GM23338 (cell line): Measurements from ENCODE around the gene CNTN5. TPM values are rescaled to one million over a fixed set of nuclear protein-coding genes. Genes with fewer than 3 reads are reported as not detected.

ENCODE experiments used
- ATAC-seq: fragments of 200-7000 bp; cut with Tn5 transposase; 3 replicates; pipeline ENCODE4 v1.9.1; 2020
- DNase-seq: peaks from one replicate; pipeline ENCODE4 v3.0.0-alpha.2; 2015; ENCODE audit warnings: low spot score
- H2AFZ ChIP-seq: fragments of 200-600 bp; sonication (generic); 2 replicates; pipeline ENCODE4 v1.8.0; 2016; ENCODE audit warnings: antibody characterized with exemption, mild to moderate bottlenecking, moderate library complexity
- H3F3A ChIP-seq: fragments of 200-600 bp; sonication (generic); replicated peaks from 2 replicates; pipeline ENCODE4 v1.8.0; 2017; ENCODE audit warnings: antibody characterized with exemption, mixed run types, low read depth
- H3K27ac ChIP-seq: fragments of 200-600 bp; sonication (generic); 2 replicates; pipeline ENCODE4 v1.6.1; 2016; ENCODE audit warnings: low read depth
- H3K27me3 ChIP-seq: fragments of 200-600 bp; sonication (generic); 2 replicates; pipeline ENCODE4 v1.8.0; 2016; ENCODE audit warnings: mild to moderate bottlenecking, mixed run types, moderate library complexity; ENCODE audit not compliant: insufficient read depth
- H3K36me3 ChIP-seq: fragments of 200-600 bp; sonication (generic); 2 replicates; pipeline ENCODE4 v1.8.0; 2016; ENCODE audit warnings: mild to moderate bottlenecking; ENCODE audit not compliant: insufficient read depth
- H3K4me1 ChIP-seq: fragments of 200-600 bp; sonication (generic); 2 replicates; pipeline ENCODE4 v1.8.0; 2016; ENCODE audit warnings: mild to moderate bottlenecking, moderate library complexity; ENCODE audit not compliant: insufficient read depth
- H3K4me2 ChIP-seq: fragments of 200-600 bp; sonication (generic); 2 replicates; pipeline ENCODE4 v1.7.1; 2017; ENCODE audit warnings: mixed run types
- H3K4me3 ChIP-seq: fragments of 200-600 bp; sonication (generic); 2 replicates; pipeline ENCODE4 v1.6.1; 2016; ENCODE audit warnings: mixed run types
- H3K79me2 ChIP-seq: fragments of 200-600 bp; sonication (generic); replicated peaks from 2 replicates; pipeline ENCODE4 v1.8.0; 2017; ENCODE audit warnings: mild to moderate bottlenecking; ENCODE audit not compliant: insufficient read depth
- H3K9me2 ChIP-seq: fragments of 200-600 bp; sonication (generic); 2 replicates; pipeline ENCODE4 v1.8.0; 2017; ENCODE audit not compliant: insufficient read depth
- H4K20me1 ChIP-seq: fragments of 200-600 bp; sonication (generic); replicated peaks from 2 replicates; pipeline ENCODE4 v1.8.0; 2017; ENCODE audit warnings: mild to moderate bottlenecking; ENCODE audit not compliant: insufficient read depth
- H3K27ac Mint-ChIP-seq: 2 replicates; pipeline ENCODE4 v1.8.0; 2020; ENCODE audit warnings: inconsistent platforms, mild to moderate bottlenecking, moderate library complexity, mixed read lengths
- H3K27me3 Mint-ChIP-seq: 3 replicates; pipeline ENCODE4 v1.8.0; 2022; ENCODE audit warnings: low read depth, mild to moderate bottlenecking, moderate library complexity, mixed read lengths, inconsistent platforms; ENCODE audit not compliant: insufficient read depth, poor library complexity
- H3K36me3 Mint-ChIP-seq: 3 replicates; pipeline ENCODE4 v1.8.0; 2021; ENCODE audit warnings: low read depth, mild to moderate bottlenecking, inconsistent platforms, moderate library complexity, mixed read lengths
- H3K4me1 Mint-ChIP-seq: 3 replicates; pipeline ENCODE4 v1.8.0; 2020; ENCODE audit warnings: mild to moderate bottlenecking, inconsistent platforms, mixed read lengths
- H3K4me3 Mint-ChIP-seq: 3 replicates; pipeline ENCODE4 v1.8.0; 2021; ENCODE audit warnings: moderate library complexity, mild to moderate bottlenecking, inconsistent platforms, mixed read lengths
- H3K9me3 Mint-ChIP-seq: 3 replicates; pipeline ENCODE4 v1.8.0; 2020; ENCODE audit warnings: moderate library complexity, mild to moderate bottlenecking, inconsistent platforms, mixed read lengths
- CREB1 ChIP-seq: fragments of 250-450 bp; sonication (Bioruptor Pico); IDR thresholded peaks from 2 replicates; pipeline ENCODE4 v1.5.0; 2020; ENCODE audit warnings: low read depth, mild to moderate bottlenecking, moderate library complexity
- CTCF ChIP-seq, 2 experiments: fragments of 200-600 bp in 1 of 2; sonication (generic) in 1 of 2; conservative IDR thresholded peaks; 2 replicates each; pipeline versions ENCODE4 v1.5.1 to v1.6.1; 2016 to 2017; ENCODE audit warnings: antibody characterized with exemption in 2 of 2, low read depth in 2 of 2, mild to moderate bottlenecking in 2 of 2, moderate library complexity in 1 of 2
- ETS1 ChIP-seq: IDR thresholded peaks from 2 replicates; pipeline ENCODE4 v1.6.1; 2016; ENCODE audit warnings: antibody characterized with exemption
- EZH2 ChIP-seq: fragments of 200-600 bp; sonication (generic); IDR thresholded peaks from one replicate; pipeline ENCODE4 v1.8.0; 2017; ENCODE audit warnings: antibody characterized with exemption, mild to moderate bottlenecking, low read depth; ENCODE audit not compliant: unreplicated experiment
- EZH2phosphoT487 ChIP-seq: fragments of 200-600 bp; sonication (generic); IDR thresholded peaks from one replicate; pipeline ENCODE4 v1.8.1; 2018; ENCODE audit warnings: antibody characterized with exemption; ENCODE audit not compliant: unreplicated experiment
- JUNB ChIP-seq: IDR thresholded peaks from one replicate; pipeline ENCODE4 v1.6.1; 2016; ENCODE audit warnings: antibody characterized with exemption; ENCODE audit not compliant: unreplicated experiment
- NANOG ChIP-seq: IDR thresholded peaks from 2 replicates; pipeline ENCODE4 v1.6.1; 2016; ENCODE audit warnings: antibody characterized with exemption, borderline replicate concordance
- POLR2AphosphoS5 ChIP-seq: IDR thresholded peaks from 2 replicates; pipeline ENCODE4 v1.6.1; 2016; ENCODE audit warnings: antibody characterized with exemption, low read depth
- STAT1 ChIP-seq: IDR thresholded peaks from one replicate; pipeline ENCODE4 v1.6.1; 2016; ENCODE audit warnings: antibody characterized with exemption; ENCODE audit not compliant: unreplicated experiment
- ZNF114 ChIP-seq: fragments of 250-450 bp; sonication (Bioruptor Pico); IDR thresholded peaks from 2 replicates; pipeline ENCODE4 v1.5.0; 2020; ENCODE audit warnings: mild to moderate bottlenecking, moderate library complexity
- ZNF331 ChIP-seq: fragments of 250-450 bp; sonication (Bioruptor Pico); IDR thresholded peaks from 2 replicates; pipeline ENCODE4 v1.5.0; 2020; ENCODE audit warnings: low read depth, mild to moderate bottlenecking, moderate library complexity
- polyA plus RNA-seq: library from polyadenylated mRNA; unstranded; fragments of >200 nt; fragmentation: Nextera tagmentation; extraction: Ambion mirVana; gene quantifications from 2 replicates; pipeline ENCODE4 v1.2.1, GENCODE V29; 2016
- total RNA-seq: library from RNA; depleted of rRNA; stranded (reverse); fragments of >200 nt; shearing (Covaris generic); gene quantifications from 2 replicates; pipeline ENCODE4 v1.2.3, GENCODE V29; 2014
- TF ChIP-seq, protein P1 (sequence below): fragments of 250-450 bp; sonication (Bioruptor Pico); IDR thresholded peaks from 2 replicates; pipeline ENCODE4 v1.5.0; 2020; ENCODE audit warnings: mild to moderate bottlenecking, moderate library complexity
- TF ChIP-seq, protein P2 (sequence below): IDR thresholded peaks from one replicate; pipeline ENCODE4 v1.6.1; 2018; ENCODE audit warnings: antibody characterized with exemption; ENCODE audit not compliant: unreplicated experiment

Gene CNTN5
- total and polyA plus RNA-seq, 2 experiments from 2014 or later: not detected

DNA sequence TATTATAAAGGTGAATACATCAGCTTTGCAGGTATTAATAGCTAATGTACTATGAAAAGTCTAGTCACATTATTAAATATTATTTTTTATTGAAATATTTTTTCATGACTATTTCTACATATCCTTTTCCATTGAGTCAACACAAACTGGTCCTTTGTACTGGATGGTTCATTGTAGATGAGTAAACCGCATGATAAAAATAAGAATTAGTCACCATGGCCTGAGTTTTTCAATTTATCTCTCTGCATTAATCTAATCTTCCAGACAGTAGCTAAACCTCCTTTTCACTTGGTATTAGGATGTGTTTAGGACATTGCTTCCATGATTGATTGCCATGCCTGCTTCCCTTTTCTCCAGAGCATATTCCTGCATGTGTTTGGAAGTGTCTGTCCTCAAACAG, 1227.0 kb downstream of the CNTN5 start:
- Histone ChIP-seq H3K4me2 (no peak overlapping the region), H4K20me1 (no peaks in the 10 kb centered on the region), H3K79me2 (no peaks in the 10 kb centered on the region), H3K9me2 (no peaks in the 10 kb centered on the region), H3K27ac (no peak overlapping the region), H3F3A (no peaks in the 10 kb centered on the region), H3K36me3 (no peaks in the 10 kb centered on the region), H3K27me3 (no peaks in the 10 kb centered on the region), H3K4me3 (no peak overlapping the region), H3K4me1 (no peaks in the 10 kb centered on the region), H2AFZ (no peak overlapping the region)
- H3K27me3 Mint-ChIP-seq: peaks cover 1% of the 10 kb centered on the region
- peaks cover 2% of the 10 kb centered on the region; the same call in 1 of the 3 replicates for H3K4me1 Mint-ChIP-seq
- no peak overlapping the region for H3K27ac Mint-ChIP-seq
- no peak for TF ChIP-seq JUNB
- TF ChIP-seq EZH2: no peak
- no peak for TF ChIP-seq POLR2AphosphoS5
- TF ChIP-seq CTCF (conservative IDR thresholded peaks at IDR 0.05; ENCODE audit: low read depth in 2 of 2): no peak
- no peak for TF ChIP-seq STAT1
- TF ChIP-seq CREB1: no peak
- TF ChIP-seq ETS1: no peak
- TF ChIP-seq, protein P1, sequence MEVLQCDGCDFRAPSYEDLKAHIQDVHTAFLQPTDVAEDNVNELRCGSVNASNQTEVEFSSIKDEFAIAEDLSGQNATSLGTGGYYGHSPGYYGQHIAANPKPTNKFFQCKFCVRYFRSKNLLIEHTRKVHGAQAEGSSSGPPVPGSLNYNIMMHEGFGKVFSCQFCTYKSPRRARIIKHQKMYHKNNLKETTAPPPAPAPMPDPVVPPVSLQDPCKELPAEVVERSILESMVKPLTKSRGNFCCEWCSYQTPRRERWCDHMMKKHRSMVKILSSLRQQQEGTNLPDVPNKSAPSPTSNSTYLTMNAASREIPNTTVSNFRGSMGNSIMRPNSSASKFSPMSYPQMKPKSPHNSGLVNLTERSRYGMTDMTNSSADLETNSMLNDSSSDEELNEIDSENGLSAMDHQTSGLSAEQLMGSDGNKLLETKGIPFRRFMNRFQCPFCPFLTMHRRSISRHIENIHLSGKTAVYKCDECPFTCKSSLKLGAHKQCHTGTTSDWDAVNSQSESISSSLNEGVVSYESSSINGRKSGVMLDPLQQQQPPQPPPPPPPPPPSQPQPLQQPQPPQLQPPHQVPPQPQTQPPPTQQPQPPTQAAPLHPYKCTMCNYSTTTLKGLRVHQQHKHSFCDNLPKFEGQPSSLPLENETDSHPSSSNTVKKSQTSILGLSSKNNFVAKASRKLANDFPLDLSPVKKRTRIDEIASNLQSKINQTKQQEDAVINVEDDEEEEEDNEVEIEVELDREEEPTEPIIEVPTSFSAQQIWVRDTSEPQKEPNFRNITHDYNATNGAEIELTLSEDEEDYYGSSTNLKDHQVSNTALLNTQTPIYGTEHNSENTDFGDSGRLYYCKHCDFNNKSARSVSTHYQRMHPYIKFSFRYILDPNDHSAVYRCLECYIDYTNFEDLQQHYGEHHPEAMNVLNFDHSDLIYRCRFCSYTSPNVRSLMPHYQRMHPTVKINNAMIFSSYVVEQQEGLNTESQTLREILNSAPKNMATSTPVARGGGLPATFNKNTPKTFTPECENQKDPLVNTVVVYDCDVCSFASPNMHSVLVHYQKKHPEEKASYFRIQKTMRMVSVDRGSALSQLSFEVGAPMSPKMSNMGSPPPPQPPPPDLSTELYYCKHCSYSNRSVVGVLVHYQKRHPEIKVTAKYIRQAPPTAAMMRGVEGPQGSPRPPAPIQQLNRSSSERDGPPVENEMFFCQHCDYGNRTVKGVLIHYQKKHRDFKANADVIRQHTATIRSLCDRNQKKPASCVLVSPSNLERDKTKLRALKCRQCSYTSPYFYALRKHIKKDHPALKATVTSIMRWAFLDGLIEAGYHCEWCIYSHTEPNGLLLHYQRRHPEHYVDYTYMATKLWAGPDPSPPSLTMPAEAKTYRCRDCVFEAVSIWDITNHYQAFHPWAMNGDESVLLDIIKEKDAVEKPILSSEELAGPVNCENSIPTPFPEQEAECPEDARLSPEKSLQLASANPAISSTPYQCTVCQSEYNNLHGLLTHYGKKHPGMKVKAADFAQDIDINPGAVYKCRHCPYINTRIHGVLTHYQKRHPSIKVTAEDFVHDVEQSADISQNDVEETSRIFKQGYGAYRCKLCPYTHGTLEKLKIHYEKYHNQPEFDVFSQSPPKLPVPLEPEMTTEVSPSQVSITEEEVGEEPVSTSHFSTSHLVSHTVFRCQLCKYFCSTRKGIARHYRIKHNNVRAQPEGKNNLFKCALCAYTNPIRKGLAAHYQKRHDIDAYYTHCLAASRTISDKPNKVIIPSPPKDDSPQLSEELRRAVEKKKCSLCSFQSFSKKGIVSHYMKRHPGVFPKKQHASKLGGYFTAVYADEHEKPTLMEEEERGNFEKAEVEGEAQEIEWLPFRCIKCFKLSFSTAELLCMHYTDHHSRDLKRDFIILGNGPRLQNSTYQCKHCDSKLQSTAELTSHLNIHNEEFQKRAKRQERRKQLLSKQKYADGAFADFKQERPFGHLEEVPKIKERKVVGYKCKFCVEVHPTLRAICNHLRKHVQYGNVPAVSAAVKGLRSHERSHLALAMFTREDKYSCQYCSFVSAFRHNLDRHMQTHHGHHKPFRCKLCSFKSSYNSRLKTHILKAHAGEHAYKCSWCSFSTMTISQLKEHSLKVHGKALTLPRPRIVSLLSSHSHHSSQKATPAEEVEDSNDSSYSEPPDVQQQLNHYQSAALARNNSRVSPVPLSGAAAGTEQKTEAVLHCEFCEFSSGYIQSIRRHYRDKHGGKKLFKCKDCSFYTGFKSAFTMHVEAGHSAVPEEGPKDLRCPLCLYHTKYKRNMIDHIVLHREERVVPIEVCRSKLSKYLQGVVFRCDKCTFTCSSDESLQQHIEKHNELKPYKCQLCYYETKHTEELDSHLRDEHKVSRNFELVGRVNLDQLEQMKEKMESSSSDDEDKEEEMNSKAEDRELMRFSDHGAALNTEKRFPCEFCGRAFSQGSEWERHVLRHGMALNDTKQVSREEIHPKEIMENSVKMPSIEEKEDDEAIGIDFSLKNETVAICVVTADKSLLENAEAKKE (CRISPR knock-in tag): no peak
- TF ChIP-seq, protein P2, sequence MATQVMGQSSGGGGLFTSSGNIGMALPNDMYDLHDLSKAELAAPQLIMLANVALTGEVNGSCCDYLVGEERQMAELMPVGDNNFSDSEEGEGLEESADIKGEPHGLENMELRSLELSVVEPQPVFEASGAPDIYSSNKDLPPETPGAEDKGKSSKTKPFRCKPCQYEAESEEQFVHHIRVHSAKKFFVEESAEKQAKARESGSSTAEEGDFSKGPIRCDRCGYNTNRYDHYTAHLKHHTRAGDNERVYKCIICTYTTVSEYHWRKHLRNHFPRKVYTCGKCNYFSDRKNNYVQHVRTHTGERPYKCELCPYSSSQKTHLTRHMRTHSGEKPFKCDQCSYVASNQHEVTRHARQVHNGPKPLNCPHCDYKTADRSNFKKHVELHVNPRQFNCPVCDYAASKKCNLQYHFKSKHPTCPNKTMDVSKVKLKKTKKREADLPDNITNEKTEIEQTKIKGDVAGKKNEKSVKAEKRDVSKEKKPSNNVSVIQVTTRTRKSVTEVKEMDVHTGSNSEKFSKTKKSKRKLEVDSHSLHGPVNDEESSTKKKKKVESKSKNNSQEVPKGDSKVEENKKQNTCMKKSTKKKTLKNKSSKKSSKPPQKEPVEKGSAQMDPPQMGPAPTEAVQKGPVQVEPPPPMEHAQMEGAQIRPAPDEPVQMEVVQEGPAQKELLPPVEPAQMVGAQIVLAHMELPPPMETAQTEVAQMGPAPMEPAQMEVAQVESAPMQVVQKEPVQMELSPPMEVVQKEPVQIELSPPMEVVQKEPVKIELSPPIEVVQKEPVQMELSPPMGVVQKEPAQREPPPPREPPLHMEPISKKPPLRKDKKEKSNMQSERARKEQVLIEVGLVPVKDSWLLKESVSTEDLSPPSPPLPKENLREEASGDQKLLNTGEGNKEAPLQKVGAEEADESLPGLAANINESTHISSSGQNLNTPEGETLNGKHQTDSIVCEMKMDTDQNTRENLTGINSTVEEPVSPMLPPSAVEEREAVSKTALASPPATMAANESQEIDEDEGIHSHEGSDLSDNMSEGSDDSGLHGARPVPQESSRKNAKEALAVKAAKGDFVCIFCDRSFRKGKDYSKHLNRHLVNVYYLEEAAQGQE: no peak
- TF ChIP-seq NANOG: no peak
- no peak for TF ChIP-seq ZNF114 (CRISPR knock-in tag)
- no peak for TF ChIP-seq ZNF331
- TF ChIP-seq EZH2phosphoT487: no peak
- H3K4me3 Mint-ChIP-seq: no peak overlapping the region
- ATAC-seq: no peak
- no peaks in the 10 kb centered on the region; the same call in 2 of the 3 replicates for H3K9me3 Mint-ChIP-seq
- no peak for DNase-seq
- no peaks in the 10 kb centered on the region for H3K36me3 Mint-ChIP-seq
